DND-41 (cell line): ENCODE measurements around the gene ASB7.

Experiments
- ATAC-seq: fragments of 200-7000 bp; cut with Tn5 transposase; 3 replicates; pipeline ENCODE4 v1.9.1; 2021; ENCODE audit warnings: low read depth; ENCODE audit not compliant: insufficient read depth
- DNase-seq: peaks from one replicate; pipeline ENCODE4 v3.0.0-alpha.2; 2020
- H2AFZ ChIP-seq: 2 replicates; pipeline ENCODE4 v1.6.0; 2012; ENCODE audit warnings: low read depth, low read length
- H3K27ac ChIP-seq: 2 replicates; pipeline ENCODE4 v1.5.1; 2012; ENCODE audit warnings: low read length, inconsistent platforms
- H3K27me3 ChIP-seq: fragments of 200-600 bp; sonication (generic); 2 replicates; pipeline ENCODE4 v1.6.0; 2012; ENCODE audit warnings: low read length, mild to moderate bottlenecking, inconsistent platforms; ENCODE audit not compliant: insufficient read depth, poor library complexity
- H3K36me3 ChIP-seq: 2 replicates; pipeline ENCODE4 v1.5.1; 2012; ENCODE audit warnings: low read length, inconsistent platforms; ENCODE audit not compliant: insufficient read depth
- H3K4me1 ChIP-seq: 2 replicates; pipeline ENCODE4 v1.5.1; 2012; ENCODE audit warnings: mild to moderate bottlenecking, low read length; ENCODE audit not compliant: insufficient read depth
- H3K4me2 ChIP-seq: 2 replicates; pipeline ENCODE4 v1.6.0; 2012; ENCODE audit warnings: mild to moderate bottlenecking, moderate library complexity, low read length, inconsistent platforms; ENCODE audit not compliant: insufficient read depth
- H3K4me3 ChIP-seq, 2 experiments: fragments of 200-600 bp in 1 of 2; shearing (Covaris generic) in 1 of 2; 2 replicates each; pipeline ENCODE4 v1.5.1; 2012 to 2016; ENCODE audit warnings: inconsistent platforms in 2 of 2, low read length in 2 of 2, mild to moderate bottlenecking in 2 of 2, low read depth in 1 of 2, moderate library complexity in 1 of 2
- H3K79me2 ChIP-seq: 2 replicates; pipeline ENCODE4 v1.6.0; 2012; ENCODE audit warnings: low read length, inconsistent platforms; ENCODE audit not compliant: insufficient read depth
- H3K9ac ChIP-seq: 2 replicates; pipeline ENCODE4 v1.6.0; 2012; ENCODE audit warnings: low read depth, mild to moderate bottlenecking, inconsistent platforms, low read length, moderate library complexity
- H3K9me3 ChIP-seq: 2 replicates; pipeline ENCODE4 v1.5.1; 2012; ENCODE audit warnings: low read length, moderate library complexity, mild to moderate bottlenecking, inconsistent platforms; ENCODE audit not compliant: insufficient read depth, severe bottlenecking
- H4K20me1 ChIP-seq: 2 replicates; pipeline ENCODE4 v1.6.0; 2012; ENCODE audit warnings: low read length; ENCODE audit not compliant: insufficient read depth
- EZH2 ChIP-seq: IDR thresholded peaks from 3 replicates; pipeline ENCODE4 v1.6.1; 2012; ENCODE audit warnings: borderline replicate concordance, low read depth, mild to moderate bottlenecking, moderate library complexity, low read length, inconsistent platforms; ENCODE audit not compliant: severe bottlenecking
- TF ChIP-seq, protein P1 (sequence below): IDR thresholded peaks from 2 replicates; pipeline ENCODE4 v1.5.1; 2012; ENCODE audit warnings: borderline replicate concordance, low read length, moderate library complexity, mild to moderate bottlenecking; ENCODE audit not compliant: poor library complexity, severe bottlenecking; ENCODE audit errors: extremely low read depth

The ASB7 gene

DNA sequence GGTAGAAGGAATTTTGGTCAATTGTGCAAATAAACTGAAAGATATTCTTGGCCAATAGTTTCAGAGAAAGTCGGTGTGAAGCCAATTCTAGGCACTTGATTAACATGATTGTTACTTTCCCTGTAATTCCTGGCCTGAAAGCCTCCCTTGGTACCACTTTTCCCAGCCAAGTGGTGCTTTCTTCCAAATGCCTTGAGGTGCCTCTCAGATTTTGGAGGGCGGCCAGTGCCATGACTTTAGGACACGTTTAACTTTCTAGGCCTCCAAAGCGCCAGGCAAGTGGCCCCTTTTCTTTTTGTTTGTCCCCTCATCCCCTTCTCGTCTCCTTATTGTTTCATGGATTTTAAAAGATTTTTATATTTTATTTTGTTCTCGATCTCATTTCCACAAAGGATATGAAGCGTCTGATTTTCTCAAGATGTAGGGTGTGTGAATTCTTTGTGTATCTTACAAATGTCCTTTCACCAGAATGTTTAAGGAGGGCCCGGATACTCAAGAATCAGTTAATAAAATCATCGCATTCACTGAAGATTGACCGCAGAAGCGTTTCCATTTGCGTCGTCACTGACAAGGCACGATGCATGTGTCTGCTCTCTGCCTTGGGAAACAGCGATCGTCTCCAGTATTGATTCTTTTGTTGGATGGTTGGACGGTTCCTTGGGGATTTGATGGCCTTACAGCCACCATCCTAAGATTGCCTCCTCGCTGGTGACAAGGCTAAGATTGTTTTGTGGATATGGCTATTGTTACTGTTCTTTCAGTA, 87.8 kb downstream of the ASB7 start:
- Histone ChIP-seq H3K9ac (no peak overlapping the region), H4K20me1 (no peaks in the 10 kb centered on the region), H3K4me2 (no peak overlapping the region), H3K27ac (no peak overlapping the region), H3K36me3 (no peaks in the 10 kb centered on the region), H3K9me3 (no peaks in the 10 kb centered on the region), H2AFZ (no peak overlapping the region), H3K27me3 (no peaks in the 10 kb centered on the region), H3K4me1 (no peaks in the 10 kb centered on the region), H3K4me3 (no peak overlapping the region), H3K79me2 (no peaks in the 10 kb centered on the region)
- ATAC-seq (no peak), DNase-seq (no peak)
- TF ChIP-seq EZH2: no peak
- TF ChIP-seq, protein P1, sequence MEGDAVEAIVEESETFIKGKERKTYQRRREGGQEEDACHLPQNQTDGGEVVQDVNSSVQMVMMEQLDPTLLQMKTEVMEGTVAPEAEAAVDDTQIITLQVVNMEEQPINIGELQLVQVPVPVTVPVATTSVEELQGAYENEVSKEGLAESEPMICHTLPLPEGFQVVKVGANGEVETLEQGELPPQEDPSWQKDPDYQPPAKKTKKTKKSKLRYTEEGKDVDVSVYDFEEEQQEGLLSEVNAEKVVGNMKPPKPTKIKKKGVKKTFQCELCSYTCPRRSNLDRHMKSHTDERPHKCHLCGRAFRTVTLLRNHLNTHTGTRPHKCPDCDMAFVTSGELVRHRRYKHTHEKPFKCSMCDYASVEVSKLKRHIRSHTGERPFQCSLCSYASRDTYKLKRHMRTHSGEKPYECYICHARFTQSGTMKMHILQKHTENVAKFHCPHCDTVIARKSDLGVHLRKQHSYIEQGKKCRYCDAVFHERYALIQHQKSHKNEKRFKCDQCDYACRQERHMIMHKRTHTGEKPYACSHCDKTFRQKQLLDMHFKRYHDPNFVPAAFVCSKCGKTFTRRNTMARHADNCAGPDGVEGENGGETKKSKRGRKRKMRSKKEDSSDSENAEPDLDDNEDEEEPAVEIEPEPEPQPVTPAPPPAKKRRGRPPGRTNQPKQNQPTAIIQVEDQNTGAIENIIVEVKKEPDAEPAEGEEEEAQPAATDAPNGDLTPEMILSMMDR: no peak

DNA sequence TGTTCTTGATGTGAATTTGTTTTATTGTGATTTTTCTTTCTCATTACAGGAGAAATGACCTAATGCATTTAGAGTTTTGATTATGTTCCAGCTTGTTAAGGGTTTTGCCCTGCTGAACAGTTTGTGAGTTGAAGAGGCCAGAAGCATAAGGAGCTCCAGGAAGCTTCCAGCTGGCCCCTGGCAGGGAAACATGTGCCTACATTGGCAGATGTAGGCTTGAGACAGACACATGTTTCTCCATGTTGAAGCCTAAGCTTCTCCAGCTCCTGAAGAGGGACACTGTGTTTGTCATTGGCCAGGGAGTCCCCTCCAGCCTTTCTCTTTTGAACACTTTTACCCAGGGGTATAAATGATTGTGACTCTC, 88.4 kb downstream of the ASB7 start:
- no peaks in the 10 kb centered on the region for H3K79me2 ChIP-seq
- no peak overlapping the region for H3K9ac ChIP-seq
- ATAC-seq: no peak
- H3K4me1 ChIP-seq: no peaks in the 10 kb centered on the region
- TF ChIP-seq, protein P1: no peak
- TF ChIP-seq EZH2: no peak
- no peak for DNase-seq
- no peak overlapping the region for H2AFZ ChIP-seq
- H4K20me1 ChIP-seq: no peaks in the 10 kb centered on the region
- no peaks in the 10 kb centered on the region for H3K36me3 ChIP-seq
- H3K4me3 ChIP-seq: no peak overlapping the region
- no peaks in the 10 kb centered on the region for H3K9me3 ChIP-seq
- no peaks in the 10 kb centered on the region for H3K27me3 ChIP-seq
- no peak overlapping the region for H3K4me2 ChIP-seq
- no peak overlapping the region for H3K27ac ChIP-seq

DNA sequence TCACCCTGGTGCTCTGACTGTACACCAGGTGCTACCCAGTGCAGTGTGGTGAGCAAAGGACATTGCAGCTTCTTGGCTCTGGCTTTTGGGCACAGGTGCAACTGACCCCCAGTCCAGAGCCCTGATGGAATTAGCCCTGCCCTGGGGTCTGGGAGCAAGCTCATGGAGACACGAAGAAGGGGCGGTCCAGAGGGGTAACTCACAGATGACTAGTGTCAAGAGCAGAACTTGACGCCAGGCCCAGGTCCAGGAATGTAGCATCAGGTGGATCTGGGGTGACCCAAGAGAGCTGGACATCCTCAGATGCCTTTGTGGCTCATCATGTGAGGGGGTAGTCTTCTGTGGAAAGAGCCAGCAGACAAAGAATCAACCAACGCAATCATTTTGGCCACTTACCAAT, 88.9 kb downstream of the ASB7 start:
- TF ChIP-seq EZH2: no peak
- TF ChIP-seq, protein P1: no peak
- Histone ChIP-seq H3K4me2 (no peak overlapping the region), H3K36me3 (no peaks in the 10 kb centered on the region), H3K79me2 (no peaks in the 10 kb centered on the region), H2AFZ (no peak overlapping the region), H3K27ac (no peak overlapping the region), H3K4me1 (no peaks in the 10 kb centered on the region), H3K4me3 (no peak overlapping the region), H3K9me3 (no peaks in the 10 kb centered on the region), H3K27me3 (no peaks in the 10 kb centered on the region), H3K9ac (no peak overlapping the region), H4K20me1 (no peaks in the 10 kb centered on the region)
- DNase-seq (no peak), ATAC-seq (no peak)
